HCT116 (cell line): Measurements from ENCODE around the gene HPRT1.

Experiments used
- EZH2 ChIP-seq: fragments of 200-600 bp; sonication (generic); IDR thresholded peaks from 2 replicates; pipeline ENCODE4 v1.6.1; 2017; ENCODE audit warnings: antibody characterized with exemption, mixed run types
- POLR2A ChIP-seq: IDR thresholded peaks from 2 replicates; pipeline ENCODE4 v1.7.0; 2011; ENCODE audit warnings: borderline replicate concordance; ENCODE audit not compliant: insufficient read depth, insufficient read length; ENCODE audit errors: extremely low read depth
- POLR2AphosphoS5 ChIP-seq: IDR thresholded peaks from 2 replicates; pipeline ENCODE4 v1.6.1; 2011; ENCODE audit warnings: mild to moderate bottlenecking, low read depth, low read length, moderate library complexity
- YY1 ChIP-seq: IDR thresholded peaks from 2 replicates; pipeline ENCODE4 v1.6.1; 2011; ENCODE audit warnings: low read length, low read depth, moderate library complexity, mild to moderate bottlenecking; ENCODE audit not compliant: insufficient replicate concordance; ENCODE audit errors: extremely low read depth
- TF ChIP-seq, protein P1 (sequence below), 3 experiments: fragments of 200-600 bp in 1 of 3; sonication (generic) in 1 of 3; IDR thresholded peaks in 2 of 3; conservative IDR thresholded peaks in 1 of 3; 2 replicates each; pipeline ENCODE4 v1.5.1; 2012 to 2017; ENCODE audit warnings: low read depth in 2 of 3, low read length in 2 of 3, antibody characterized with exemption in 1 of 3, borderline replicate concordance in 1 of 3, control low read depth in 1 of 3, mild to moderate bottlenecking in 1 of 3, mixed read lengths in 1 of 3, mixed run types in 1 of 3, moderate library complexity in 1 of 3; ENCODE audit not compliant: insufficient read depth in 1 of 3
- TF ChIP-seq, protein P2 (sequence below): IDR thresholded peaks from 2 replicates; pipeline ENCODE4 v1.6.1; 2012

GRCh38 chrX:134461437-134461836, 1.5 kb downstream of the HPRT1 start:
- TF ChIP-seq POLR2A (no peak), YY1 (no peak), EZH2 (no peak), POLR2AphosphoS5 (no peak)
- TF ChIP-seq, protein P1, sequence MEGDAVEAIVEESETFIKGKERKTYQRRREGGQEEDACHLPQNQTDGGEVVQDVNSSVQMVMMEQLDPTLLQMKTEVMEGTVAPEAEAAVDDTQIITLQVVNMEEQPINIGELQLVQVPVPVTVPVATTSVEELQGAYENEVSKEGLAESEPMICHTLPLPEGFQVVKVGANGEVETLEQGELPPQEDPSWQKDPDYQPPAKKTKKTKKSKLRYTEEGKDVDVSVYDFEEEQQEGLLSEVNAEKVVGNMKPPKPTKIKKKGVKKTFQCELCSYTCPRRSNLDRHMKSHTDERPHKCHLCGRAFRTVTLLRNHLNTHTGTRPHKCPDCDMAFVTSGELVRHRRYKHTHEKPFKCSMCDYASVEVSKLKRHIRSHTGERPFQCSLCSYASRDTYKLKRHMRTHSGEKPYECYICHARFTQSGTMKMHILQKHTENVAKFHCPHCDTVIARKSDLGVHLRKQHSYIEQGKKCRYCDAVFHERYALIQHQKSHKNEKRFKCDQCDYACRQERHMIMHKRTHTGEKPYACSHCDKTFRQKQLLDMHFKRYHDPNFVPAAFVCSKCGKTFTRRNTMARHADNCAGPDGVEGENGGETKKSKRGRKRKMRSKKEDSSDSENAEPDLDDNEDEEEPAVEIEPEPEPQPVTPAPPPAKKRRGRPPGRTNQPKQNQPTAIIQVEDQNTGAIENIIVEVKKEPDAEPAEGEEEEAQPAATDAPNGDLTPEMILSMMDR (IDR thresholded peaks at IDR 0.05 in 2 of 3, conservative IDR thresholded peaks at IDR 0.05 in 1 of 3; ENCODE audit: borderline replicate concordance in 1 of 3, insufficient read depth in 1 of 3, low read depth in 2 of 3, low read length in 2 of 3) = no peak
- TF ChIP-seq, protein P2, sequence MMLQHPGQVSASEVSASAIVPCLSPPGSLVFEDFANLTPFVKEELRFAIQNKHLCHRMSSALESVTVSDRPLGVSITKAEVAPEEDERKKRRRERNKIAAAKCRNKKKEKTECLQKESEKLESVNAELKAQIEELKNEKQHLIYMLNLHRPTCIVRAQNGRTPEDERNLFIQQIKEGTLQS = no peak
